Ovary (tissue), 9 donors: ENCODE results near the gene COPS7B. TPM values are rescaled to one million over a fixed set of nuclear protein-coding genes. Genes with fewer than 3 reads are reported as not detected.

Experiments used
- DNase-seq, 5 donors: peaks; one replicate each; pipeline ENCODE4 v3.0.0-alpha.2; 2019 to 2020
- H3K27ac ChIP-seq, 2 donors: fragments of 200-600 bp; one replicate each; pipeline versions ENCODE4 v1.5.1 to v1.8.0; 2019 to 2022
- H3K27me3 ChIP-seq: fragments of 200-600 bp; one replicate; pipeline ENCODE4 v1.8.0; 2022
- H3K36me3 ChIP-seq: fragments of 200-600 bp; sonication (generic); one replicate; pipeline ENCODE4 v1.5.1; 2019
- H3K4me1 ChIP-seq: one replicate; pipeline ENCODE4 v1.8.1; 2013; ENCODE audit warnings: mild to moderate bottlenecking, moderate library complexity; ENCODE audit not compliant: insufficient read depth
- H3K4me3 ChIP-seq: fragments of 200-600 bp; sonication (generic); one replicate; pipeline ENCODE4 v1.5.1; 2017
- H3K9me3 ChIP-seq, 2 donors: fragments of 200-600 bp in 1 of 2; sonication (generic) in 1 of 2; one replicate each; pipeline versions ENCODE4 v1.5.1 to v1.8.1; 2013 to 2019; ENCODE audit warnings: mild to moderate bottlenecking in 1 of 2, moderate library complexity in 1 of 2
- EP300 ChIP-seq: sonication (generic); formaldehyde crosslinking; IDR thresholded peaks from one replicate; pipeline ENCODE4 v1.6.1; 2017; ENCODE audit warnings: antibody characterized with exemption
- POLR2A ChIP-seq: fragments of 450-650 bp; IDR thresholded peaks from one replicate; pipeline ENCODE4 v1.6.1; 2017; ENCODE audit warnings: antibody characterized with exemption, mild to moderate bottlenecking, moderate library complexity
- WGBS, 3 donors: extraction: QIAGEN DNeasy Blood & Tissue Kit in 1 of 3; methylation state at CpG; one replicate each; pipeline versions ENCODE4 v1.1.5 to v1.1.7; 2013 to 2017; 5-methylcytosine and 5-hydroxymethylcytosine counted together
- intact Hi-C, 4 donors: fragments of 100-400 bp; cut with DNase I; formaldehyde crosslinking; loops; one replicate each; pipeline versions ENCODE4 v1.11.0 to v1.15.1; 2022 to 2023
- polyA plus RNA-seq, 2 donors: library from polyadenylated mRNA; stranded (reverse); fragments of 200-250 nt in 1 of 2; fragments of 350-450 nt in 1 of 2; fragmentation: Illumina TruSeq in 1 of 2; extraction: RNeasy Lipid Tissue Mini Kit (QIAGEN cat#74804) in 1 of 2; gene quantifications; one replicate each; pipeline ENCODE4 v1.2.3, GENCODE V29; 2013 to 2014
- small RNA-seq: library from RNA; depleted of rRNA; stranded (forward); fragments of <200 nt; gene quantifications from one replicate; pipeline ENCODE3, GENCODE V24; 2016
- total RNA-seq, 7 donors: library from RNA; depleted of rRNA in 2 of 7; stranded (reverse); fragments of >200 nt in 2 of 7; fragmentation: NEBNext Ultra II Directional in 3 of 7; extraction: Animal tissue kit (Norgen Biotek cat#: 25700) in 3 of 7; gene quantifications; one replicate each; pipeline versions ENCODE4 v1.1.0 to v1.2.4, GENCODE V29; 2016 to 2023
- TF ChIP-seq, protein P1 (sequence below), 3 donors: fragments of 450-650 bp in 2 of 3; fragments of 200-600 bp in 1 of 3; IDR thresholded peaks; one replicate each; pipeline versions ENCODE4 v1.5.1 to v1.8.0; 2016 to 2022; ENCODE audit warnings: antibody characterized with exemption in 3 of 3, mild to moderate bottlenecking in 1 of 3
- donor health status: DM: no; HTN: no; CAD: no; lungs with moderate emphysema.
- donor health status: DM: no; HTN: no; CAD: no.
- donor health status: Bipolar disorder and iron deficiency.
- donor health status: DM: yes; HTN: yes; CAD: no.
- donor health status: DM: no; HTN: no; CAD: no.
- donor health status: DM: yes; HTN: yes; CAD: no.

Gene COPS7B
- total and polyA plus RNA-seq, 9 donors, result 16.9 to 30.8 (median 24.8) TPM

DNA sequence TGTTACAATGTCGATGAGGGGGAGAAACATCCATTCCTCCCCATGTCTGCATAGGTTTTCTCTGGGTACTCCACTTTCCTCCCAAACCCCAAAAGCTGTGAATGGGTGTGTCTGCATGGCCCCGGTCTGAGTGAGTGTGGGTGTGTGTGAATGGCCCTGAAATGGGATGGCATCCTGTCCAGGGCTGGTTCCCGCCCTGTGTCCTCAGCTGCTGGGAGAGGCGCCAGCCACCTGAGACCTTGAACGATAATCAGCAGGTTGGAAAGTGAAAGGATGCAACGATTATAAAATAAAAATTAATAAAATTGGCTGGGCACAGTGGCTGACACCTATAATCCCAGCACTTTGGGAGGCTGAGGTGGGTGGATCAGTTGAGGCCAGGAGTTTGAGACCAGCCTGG lies 70.7 kb downstream of the COPS7B start:
- H3K27me3 ChIP-seq, result no peaks in the 10 kb centered on the region
- no peak overlapping the region for H3K4me3 ChIP-seq
- H3K27ac ChIP-seq, result no peak overlapping the region
- no peaks in the 10 kb centered on the region for H3K4me1 ChIP-seq
- H3K36me3 ChIP-seq, result no peaks in the 10 kb centered on the region
- 43 to 63% (median 46%) methylated on average over 6 of the region's 6 CpGs for WGBS, 3 donors
- H3K9me3 ChIP-seq, result no peaks in the 10 kb centered on the region
- DNase-seq, result no peak
- TF ChIP-seq, protein P1, sequence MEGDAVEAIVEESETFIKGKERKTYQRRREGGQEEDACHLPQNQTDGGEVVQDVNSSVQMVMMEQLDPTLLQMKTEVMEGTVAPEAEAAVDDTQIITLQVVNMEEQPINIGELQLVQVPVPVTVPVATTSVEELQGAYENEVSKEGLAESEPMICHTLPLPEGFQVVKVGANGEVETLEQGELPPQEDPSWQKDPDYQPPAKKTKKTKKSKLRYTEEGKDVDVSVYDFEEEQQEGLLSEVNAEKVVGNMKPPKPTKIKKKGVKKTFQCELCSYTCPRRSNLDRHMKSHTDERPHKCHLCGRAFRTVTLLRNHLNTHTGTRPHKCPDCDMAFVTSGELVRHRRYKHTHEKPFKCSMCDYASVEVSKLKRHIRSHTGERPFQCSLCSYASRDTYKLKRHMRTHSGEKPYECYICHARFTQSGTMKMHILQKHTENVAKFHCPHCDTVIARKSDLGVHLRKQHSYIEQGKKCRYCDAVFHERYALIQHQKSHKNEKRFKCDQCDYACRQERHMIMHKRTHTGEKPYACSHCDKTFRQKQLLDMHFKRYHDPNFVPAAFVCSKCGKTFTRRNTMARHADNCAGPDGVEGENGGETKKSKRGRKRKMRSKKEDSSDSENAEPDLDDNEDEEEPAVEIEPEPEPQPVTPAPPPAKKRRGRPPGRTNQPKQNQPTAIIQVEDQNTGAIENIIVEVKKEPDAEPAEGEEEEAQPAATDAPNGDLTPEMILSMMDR (IDR thresholded peaks at IDR 0.05), result no peak
- no peak for TF ChIP-seq POLR2A
- TF ChIP-seq EP300, result no peak
- intact Hi-C loops, result no loop called here

Small RNA genes lying within 50 kb of the gene (small RNA-seq; reads per million reads assigned to genes)
- gene AC073476.4, result not detected

Other genes starting within 250 kb of the COPS7B start
- gene TEX44, start 193.6 kb upstream of the COPS7B start, total RNA-seq, result not detected
- not detected for gene TEX44, start 193.6 kb upstream of the COPS7B start, polyA plus RNA-seq
- gene PTMA, start 77.9 kb upstream of the COPS7B start, total RNA-seq, result 1,000 to 10,000 TPM in 2 of 7 donors, 100 to 1,000 TPM in 5; 755 to 1,301 (median 902) TPM
- 1,000 to 10,000 TPM; 1,827 to 1,991 TPM for gene PTMA, start 77.9 kb upstream of the COPS7B start, polyA plus RNA-seq
- gene PDE6D, start 5.2 kb upstream of the COPS7B start, total RNA-seq, result 10 to 100 TPM; 13.7 to 22.9 (median 16.9) TPM
- gene PDE6D, start 5.2 kb upstream of the COPS7B start, polyA plus RNA-seq, result 10 to 100 TPM; 21.6 to 32.9 TPM
- gene NPPC, start 140.0 kb downstream of the COPS7B start, total RNA-seq, result 1 to 10 TPM in 2 of 7 donors, under 1 TPM in 2, not detected in 3; 0.30 to 4.3 (median 2.4) TPM
- under 1 TPM; 0.18 to 0.23 TPM for gene NPPC, start 140.0 kb downstream of the COPS7B start, polyA plus RNA-seq
- 10 to 100 TPM; 26.2 to 52.0 (median 35.3) TPM for gene DIS3L2, start 175.3 kb downstream of the COPS7B start, total RNA-seq
- 10 to 100 TPM; 18.2 to 21.6 TPM for gene DIS3L2, start 175.3 kb downstream of the COPS7B start, polyA plus RNA-seq